HG02970 (cell line): Measurements from ENCODE around the gene LARP4B.

Source experiments
- ATAC-seq: cut with Tn5 transposase; IDR thresholded peaks from one replicate; pipeline ENCODE4 v1.9.1; 2021; ENCODE audit warnings: mild to moderate bottlenecking, moderate library complexity, moderate number of reproducible peaks; ENCODE audit not compliant: unreplicated experiment, low FRiP score

Gene LARP4B

GRCh38 chr10:931326-932318 is at the start of gene LARP4B:
Gene LARP4B, minus strand, starts transcription at chr10:931705. Its CDS starts 45,984 bp downstream, at chr10:885721.
- peak; percentile 97 for ATAC-seq

DNA sequence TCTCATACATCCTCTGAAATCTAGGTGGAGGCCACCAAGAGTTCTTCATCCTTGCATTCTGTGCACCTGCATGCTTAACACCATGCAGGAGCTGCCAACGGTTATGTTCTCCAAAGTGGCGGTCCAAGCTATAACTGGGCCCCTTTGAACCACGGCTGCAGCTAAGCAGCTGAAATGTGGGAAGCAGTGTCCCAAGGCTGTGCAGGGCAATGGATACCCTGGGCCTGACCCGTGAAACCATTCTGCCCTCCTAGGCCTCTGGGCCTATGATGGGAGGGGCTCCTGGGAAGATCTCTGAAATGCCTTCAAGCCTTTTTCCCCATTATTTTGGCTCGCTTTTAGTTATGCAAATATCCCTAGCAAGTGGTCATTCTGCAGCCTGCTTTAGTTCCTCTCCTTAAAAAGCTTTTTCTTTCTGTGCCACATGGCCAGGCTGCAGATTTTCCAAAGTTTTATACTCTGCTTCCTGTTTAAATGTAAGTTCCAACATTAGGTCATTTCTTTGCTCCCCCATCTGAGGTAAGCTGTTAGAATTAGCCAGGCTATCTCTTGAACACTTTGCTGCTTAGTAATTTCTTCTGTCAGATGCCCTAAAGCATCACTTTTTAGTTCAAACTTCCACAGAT is 49.1 kb upstream of the LARP4B start:
- ATAC-seq: no peak

DNA sequence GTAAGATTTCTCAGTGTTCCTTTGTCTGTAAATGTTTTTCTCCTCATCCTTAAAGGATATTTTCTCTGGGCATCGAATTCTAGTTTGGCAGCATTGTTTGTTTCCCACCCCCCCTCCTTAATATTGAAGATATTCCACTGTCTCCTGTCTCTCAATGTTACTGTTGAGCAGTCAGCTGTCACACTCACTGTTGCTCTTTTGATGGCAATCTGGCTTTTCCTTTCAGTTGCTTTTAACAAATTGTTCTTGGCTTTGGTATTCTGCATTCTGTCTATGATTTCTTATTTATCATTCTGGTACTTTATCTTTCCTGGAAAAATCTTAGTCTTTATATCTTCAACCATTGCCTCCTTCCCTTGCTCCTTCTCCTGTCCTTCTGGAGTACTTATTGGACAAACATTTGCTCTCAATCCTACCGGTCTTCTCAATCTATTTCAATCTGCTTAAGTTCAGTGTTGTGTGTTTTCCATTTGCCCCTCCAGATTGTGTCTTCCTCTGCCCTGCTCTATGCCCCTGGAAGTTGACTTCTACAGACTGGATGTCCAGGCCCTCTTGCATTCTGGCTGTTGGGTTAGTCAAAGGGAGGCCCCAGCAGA is 47.4 kb upstream of the LARP4B start:
- ATAC-seq: no peak

DNA sequence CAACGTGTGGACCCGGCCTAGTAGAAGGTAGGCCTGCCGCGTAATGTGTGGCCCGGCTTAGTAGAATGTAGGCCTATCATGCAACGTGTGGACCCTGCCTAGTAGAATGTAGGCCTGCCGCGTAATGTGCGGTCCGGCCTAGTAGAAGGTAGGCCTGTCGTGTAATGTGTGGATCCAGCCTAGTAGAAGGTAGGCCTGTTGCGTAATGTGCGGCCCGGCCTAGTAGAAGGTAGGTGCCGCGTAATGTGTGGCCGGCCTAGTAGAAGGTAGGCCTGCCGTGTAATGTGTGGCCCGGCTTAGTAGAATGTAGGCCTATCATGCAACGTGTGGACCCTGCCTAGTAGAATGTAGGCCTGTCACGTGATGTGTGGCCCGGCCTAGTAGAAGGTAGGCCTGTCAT is 44.8 kb upstream of the LARP4B start:
- no peak for ATAC-seq

GRCh38 chr10:974785-975074 is 43.2 kb upstream of the LARP4B start:
- no peak for ATAC-seq

DNA sequence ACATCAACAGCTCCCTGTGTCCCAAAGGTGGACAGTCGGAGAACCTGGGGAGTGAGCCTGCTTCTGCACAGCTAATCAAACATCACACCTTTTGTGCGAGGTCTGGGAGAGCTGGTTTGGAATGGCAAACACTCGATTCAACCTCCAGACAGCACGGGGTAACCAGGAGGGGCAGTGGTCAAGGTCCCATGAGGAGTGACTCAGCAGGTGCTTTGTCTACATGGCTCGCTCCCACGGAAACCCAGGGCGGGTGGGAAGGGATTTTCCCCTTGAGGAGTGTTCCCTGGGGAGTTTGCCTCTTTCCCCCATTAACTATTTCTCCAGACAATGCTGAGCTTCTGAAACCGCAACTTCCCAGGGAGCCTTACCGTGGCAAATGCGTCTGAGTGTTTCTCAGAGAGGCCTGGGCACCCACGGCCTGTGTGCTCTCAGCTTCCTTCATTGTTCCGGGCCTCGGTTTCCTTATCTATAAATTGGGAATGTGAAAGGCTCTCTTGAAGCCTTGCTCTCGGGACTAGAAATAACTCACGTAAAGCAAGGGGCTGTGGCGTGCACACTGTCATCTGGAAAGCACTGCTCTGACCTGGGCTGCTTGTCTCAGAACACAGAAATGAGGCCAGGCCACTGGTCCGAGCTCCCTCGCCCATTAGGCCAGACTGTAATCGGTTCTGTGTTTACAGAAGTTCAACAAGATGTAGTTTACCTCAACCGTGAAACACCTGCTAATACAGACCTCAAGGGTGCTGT is 42.7 kb upstream of the LARP4B start:
- ATAC-seq: no peak

DNA sequence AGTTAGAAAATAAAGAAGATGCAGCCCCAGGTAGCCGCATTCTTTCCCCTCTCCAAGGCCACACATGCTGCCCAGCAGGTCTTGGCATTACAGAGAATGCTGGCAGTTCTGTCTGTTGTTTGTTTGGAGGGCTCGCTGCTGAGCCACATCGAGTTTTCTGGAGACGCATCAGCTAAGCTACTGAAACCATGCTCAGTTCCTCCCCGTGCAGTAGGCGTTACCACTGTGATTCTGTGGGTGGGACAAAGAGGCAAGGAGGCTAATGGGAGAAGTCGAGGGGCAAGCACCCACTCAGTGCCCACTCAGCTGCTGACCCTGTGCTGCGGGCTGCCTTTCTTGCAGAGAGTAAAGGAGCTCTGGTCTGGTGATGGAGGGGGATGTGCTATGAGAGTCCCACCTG is 41.3 kb upstream of the LARP4B start:
- no peak for ATAC-seq

- ATAC-seq: no peak
These were observed 40.1 kb upstream of the LARP4B start for GRCh38 chr10:971613-972012.

GRCh38 chr10:971150-971542 is 39.6 kb upstream of the LARP4B start:
- no peak for ATAC-seq

GRCh38 chr10:970311-971149 is 39.0 kb upstream of the LARP4B start:
- no peak for ATAC-seq

DNA sequence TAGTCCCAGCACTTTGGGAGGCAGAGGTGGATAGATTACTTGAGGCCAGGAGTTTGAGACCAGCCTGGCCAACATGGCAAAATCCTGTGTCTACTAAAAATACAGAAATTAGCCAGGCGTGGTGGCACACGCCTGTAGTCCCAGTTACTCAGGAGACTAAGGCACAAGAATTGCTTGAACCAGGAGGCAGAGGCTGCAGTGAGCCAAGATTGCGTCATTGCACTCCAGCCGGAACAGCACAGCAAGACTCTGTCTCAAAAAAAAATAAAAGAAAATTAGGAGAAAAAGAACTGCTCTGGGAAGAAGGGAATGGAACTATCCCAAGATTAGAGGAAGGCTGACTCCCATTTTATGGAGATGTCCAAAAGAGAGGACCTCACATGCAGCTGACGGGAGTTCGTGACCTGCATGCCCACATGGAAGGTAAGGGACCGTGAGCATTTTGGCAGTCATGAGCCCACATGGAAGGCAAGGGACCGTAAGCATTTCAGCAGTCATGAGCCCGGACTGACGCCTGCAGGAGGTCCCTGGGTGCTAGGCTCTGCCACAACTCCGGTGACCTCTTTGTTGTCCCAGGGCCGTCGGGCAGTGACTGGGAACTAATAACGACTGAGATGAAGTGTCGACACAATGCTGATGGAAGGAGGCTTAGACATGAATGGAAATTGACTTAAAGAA is 38.1 kb upstream of the LARP4B start:
- no peak for ATAC-seq

DNA sequence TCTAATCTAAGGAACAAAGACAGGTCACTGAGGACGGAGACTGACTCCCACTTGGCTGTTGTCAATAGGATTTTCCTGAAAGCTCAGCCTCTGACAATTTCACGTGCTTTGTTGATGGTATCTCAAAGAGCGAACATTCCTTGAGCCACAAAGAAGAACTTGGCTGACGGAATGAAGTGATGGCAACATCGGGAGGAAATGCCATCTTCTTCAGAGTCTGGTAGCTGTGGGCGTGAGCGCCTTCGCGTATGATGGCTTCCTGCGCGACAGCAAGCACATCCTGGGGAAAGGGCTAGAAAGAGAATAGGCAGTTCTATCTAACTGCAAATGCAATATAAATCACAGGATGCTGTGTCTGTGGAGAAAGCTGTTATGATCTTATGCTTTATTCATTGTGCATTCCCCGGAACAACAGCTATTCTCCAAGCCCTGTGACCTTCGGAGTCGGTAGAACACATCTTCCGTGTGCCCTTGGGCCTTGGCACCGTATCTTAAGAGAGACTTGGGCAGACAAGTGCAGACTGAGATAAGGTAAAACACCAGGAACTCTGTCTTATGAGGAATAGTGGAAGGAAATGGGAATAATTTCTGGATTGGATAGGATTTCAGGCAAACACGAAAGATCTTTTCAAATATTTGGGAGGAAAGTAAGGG is 37.2 kb upstream of the LARP4B start:
- ATAC-seq: no peak

GRCh38 chr10:966466-967235 is 35.1 kb upstream of the LARP4B start:
- ATAC-seq: no peak

GRCh38 chr10:964988-965417 is 33.5 kb upstream of the LARP4B start:
- ATAC-seq: no peak

- ATAC-seq: no peak
These were observed 32.9 kb upstream of the LARP4B start for GRCh38 chr10:964321-964987.

DNA sequence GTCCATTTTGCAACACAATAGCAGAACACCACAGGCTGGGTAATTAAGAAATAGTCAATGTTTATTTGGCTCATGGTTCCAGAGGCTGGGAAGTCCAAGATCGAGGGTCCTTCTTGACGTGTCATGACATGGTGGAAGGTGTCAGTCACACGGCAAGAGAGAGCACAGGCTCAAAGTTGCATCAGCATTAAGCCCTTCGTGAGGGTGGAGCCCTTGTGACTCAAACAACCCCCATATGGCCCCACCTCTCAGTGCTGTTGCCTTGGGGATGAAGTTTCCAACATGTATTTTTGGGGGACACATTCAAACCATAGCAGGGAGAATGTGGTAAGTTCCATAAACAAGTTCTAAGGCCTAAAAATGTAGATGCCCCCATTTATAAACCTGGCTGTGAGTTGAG is 32.1 kb upstream of the LARP4B start:
- no peak for ATAC-seq

DNA sequence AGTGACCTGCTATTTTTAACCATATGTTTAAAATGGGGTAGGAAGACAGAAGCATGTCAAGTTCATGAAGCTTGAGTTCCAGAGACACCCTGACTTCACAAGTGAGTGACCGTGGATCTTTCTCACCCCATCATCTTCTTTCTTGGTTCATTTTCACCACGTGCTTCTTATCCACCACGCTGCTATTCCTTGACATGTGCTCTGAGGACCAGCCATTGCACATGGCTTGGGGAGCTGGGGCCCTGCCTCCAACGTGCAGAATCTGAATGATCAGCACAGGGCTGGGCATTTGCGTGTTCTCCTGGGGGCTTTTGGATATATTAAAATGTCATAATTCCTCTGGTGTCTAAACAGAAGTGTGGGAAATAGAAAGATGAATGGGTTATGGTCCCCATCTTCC is 31.7 kb upstream of the LARP4B start:
- ATAC-seq: no peak

GRCh38 chr10:962342-962741 is 30.8 kb upstream of the LARP4B start:
- no peak for ATAC-seq
